PC-9 (cell line): Measurements from ENCODE around the gene ATG16L1. TPM values are rescaled to one million over a fixed set of nuclear protein-coding genes. Genes with fewer than 3 reads are reported as not detected.
A peak's percentile ranks its signal among the peaks of the same experiment; 100 is the strongest.

Experiments used
- BruUV-seq: library from RNA; stranded (reverse); fragments of 400-500 nt; replicated peaks from 2 replicates; lab custom pipeline; 2021; lab: Mats Ljungman, UMichigan
- CTCF ChIA-PET: fragments of 300-600 bp; sonication (Branson Sonifier 250); formaldehyde crosslinking; loops from one replicate; lab custom pipeline; 2022; ENCODE audit warnings: antibody characterized with exemption; lab: Charles Lee
- POLR2A ChIA-PET: fragments of 300-600 bp; sonication (Branson Sonifier 250); formaldehyde crosslinking; loops from one replicate; lab custom pipeline; 2022; ENCODE audit warnings: antibody characterized with exemption; ENCODE audit not compliant: unreplicated experiment; lab: Charles Lee
- DNase-seq, 2 experiments: peaks; one replicate each; pipeline versions ENCODE4 v3.0.0 to v3.0.0-alpha.2; 2015 to 2022; ENCODE audit warnings: mixed read lengths in 1 of 2
- H2AFZ ChIP-seq: fragments of 200-600 bp; sonication (generic); 2 replicates; pipeline ENCODE4 v1.8.1; 2017; ENCODE audit warnings: antibody characterized with exemption
- H3F3A ChIP-seq: fragments of 200-600 bp; sonication (generic); 2 replicates; pipeline ENCODE4 v1.8.1; 2017; ENCODE audit warnings: antibody characterized with exemption, mild to moderate bottlenecking, low read depth; ENCODE audit not compliant: insufficient read depth
- H3K27ac ChIP-seq: fragments of 200-600 bp; sonication (generic); 2 replicates; pipeline ENCODE4 v1.6.1; 2016; ENCODE audit warnings: mixed run types
- H3K27me3 ChIP-seq: fragments of 200-600 bp; sonication (generic); 2 replicates; pipeline ENCODE4 v1.6.1; 2016; ENCODE audit warnings: low read depth, mixed run types; ENCODE audit not compliant: insufficient read depth
- H3K36me3 ChIP-seq: fragments of 200-600 bp; sonication (generic); 2 replicates; pipeline ENCODE4 v1.6.1; 2016; ENCODE audit warnings: low read depth, mixed run types
- H3K4me1 ChIP-seq: fragments of 200-600 bp; sonication (generic); replicated peaks from 2 replicates; pipeline ENCODE4 v1.6.1; 2016; ENCODE audit warnings: mixed run types; ENCODE audit not compliant: insufficient read depth
- H3K4me2 ChIP-seq: fragments of 200-600 bp; sonication (generic); 2 replicates; pipeline ENCODE4 v1.6.1; 2017; ENCODE audit warnings: mixed run types
- H3K4me3 ChIP-seq: fragments of 200-600 bp; sonication (generic); 2 replicates; pipeline ENCODE4 v1.6.1; 2016; ENCODE audit warnings: mixed run types
- H3K79me2 ChIP-seq: fragments of 200-600 bp; sonication (generic); 2 replicates; pipeline ENCODE4 v1.6.1; 2017; ENCODE audit warnings: low read depth, mixed run types
- H3K9me2 ChIP-seq: fragments of 200-600 bp; sonication (generic); 2 replicates; pipeline ENCODE4 v1.8.1; 2017; ENCODE audit warnings: mild to moderate bottlenecking; ENCODE audit not compliant: insufficient read depth
- H3K9me3 ChIP-seq: fragments of 200-600 bp; sonication (generic); 2 replicates; pipeline ENCODE4 v1.8.1; 2016; ENCODE audit warnings: low read depth; ENCODE audit not compliant: insufficient read depth
- H4K20me1 ChIP-seq: fragments of 200-600 bp; sonication (generic); 2 replicates; pipeline ENCODE4 v1.8.1; 2017; ENCODE audit not compliant: insufficient read depth
- EZH2 ChIP-seq: fragments of 200-600 bp; sonication (generic); IDR thresholded peaks from 2 replicates; pipeline ENCODE4 v1.8.0; 2017; ENCODE audit warnings: antibody characterized with exemption, low read depth
- intact Hi-C: fragments of 100-400 bp; cut with micrococcal nuclease; formaldehyde crosslinking; loops from one replicate; pipeline ENCODE4 v1.10.0; 2022; ENCODE audit not compliant: unreplicated experiment
- total RNA-seq: library from RNA; stranded (reverse); gene quantifications from 2 replicates; pipeline ENCODE4 v1.2.3, GENCODE V29; 2021
- TF ChIP-seq, protein P1 (sequence below): fragments of 200-600 bp; sonication (generic); conservative IDR thresholded peaks from 2 replicates; pipeline ENCODE4 v1.6.1; 2017; ENCODE audit warnings: mixed run types, antibody characterized with exemption, mild to moderate bottlenecking, moderate library complexity

Gene ATG16L1
- total RNA-seq, 1 experiment from 2014 or later = 55.7 TPM

DNA sequence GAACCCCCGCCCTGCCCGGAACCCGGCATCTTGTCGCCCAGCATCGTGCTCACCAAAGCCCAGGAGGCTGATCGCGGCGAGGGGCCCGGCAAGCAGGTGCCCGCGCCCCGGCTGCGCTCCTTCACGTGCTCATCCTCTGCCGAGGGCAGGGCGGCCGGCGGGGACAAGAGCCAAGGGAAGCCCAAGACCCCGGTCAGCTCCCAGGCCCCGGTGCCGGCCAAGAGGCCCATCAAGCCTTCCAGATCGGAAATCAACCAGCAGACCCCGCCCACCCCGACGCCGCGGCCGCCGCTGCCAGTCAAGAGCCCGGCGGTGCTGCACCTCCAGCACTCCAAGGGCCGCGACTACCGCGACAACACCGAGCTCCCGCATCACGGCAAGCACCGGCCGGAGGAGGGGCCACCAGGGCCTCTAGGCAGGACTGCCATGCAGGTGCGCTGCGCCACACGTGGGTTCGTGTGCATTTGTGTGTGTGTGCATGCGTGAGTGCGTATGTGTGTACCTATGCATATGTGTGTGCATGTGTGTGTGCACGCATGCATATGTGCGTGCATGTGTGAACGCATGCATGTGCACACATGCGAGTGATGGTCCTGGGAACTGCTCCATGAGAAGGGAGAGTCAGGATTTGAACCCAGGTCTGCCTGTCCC is 47.1 kb upstream of the ATG16L1 start:
- Histone ChIP-seq H3K9me3 (no peaks in the 10 kb centered on the region), H3K27me3 (no peaks in the 10 kb centered on the region), H3K4me2 (no peak overlapping the region), H3K27ac (no peak overlapping the region), H3K4me1 (peaks cover 25% of the 10 kb centered on the region), H3F3A (peaks cover 15% of the 10 kb centered on the region; the same call in 1 of the 2 replicates), H3K9me2 (no peaks in the 10 kb centered on the region), H3K79me2 (no peaks in the 10 kb centered on the region), H3K36me3 (no peaks in the 10 kb centered on the region), H3K4me3 (no peak overlapping the region), H4K20me1 (no peaks in the 10 kb centered on the region), H2AFZ (no peak overlapping the region)
- TF ChIP-seq EZH2 = no peak
- TF ChIP-seq, protein P1, sequence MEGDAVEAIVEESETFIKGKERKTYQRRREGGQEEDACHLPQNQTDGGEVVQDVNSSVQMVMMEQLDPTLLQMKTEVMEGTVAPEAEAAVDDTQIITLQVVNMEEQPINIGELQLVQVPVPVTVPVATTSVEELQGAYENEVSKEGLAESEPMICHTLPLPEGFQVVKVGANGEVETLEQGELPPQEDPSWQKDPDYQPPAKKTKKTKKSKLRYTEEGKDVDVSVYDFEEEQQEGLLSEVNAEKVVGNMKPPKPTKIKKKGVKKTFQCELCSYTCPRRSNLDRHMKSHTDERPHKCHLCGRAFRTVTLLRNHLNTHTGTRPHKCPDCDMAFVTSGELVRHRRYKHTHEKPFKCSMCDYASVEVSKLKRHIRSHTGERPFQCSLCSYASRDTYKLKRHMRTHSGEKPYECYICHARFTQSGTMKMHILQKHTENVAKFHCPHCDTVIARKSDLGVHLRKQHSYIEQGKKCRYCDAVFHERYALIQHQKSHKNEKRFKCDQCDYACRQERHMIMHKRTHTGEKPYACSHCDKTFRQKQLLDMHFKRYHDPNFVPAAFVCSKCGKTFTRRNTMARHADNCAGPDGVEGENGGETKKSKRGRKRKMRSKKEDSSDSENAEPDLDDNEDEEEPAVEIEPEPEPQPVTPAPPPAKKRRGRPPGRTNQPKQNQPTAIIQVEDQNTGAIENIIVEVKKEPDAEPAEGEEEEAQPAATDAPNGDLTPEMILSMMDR = no peak
- intact Hi-C loops = no loop called here
- no peak for DNase-seq
- POLR2A ChIA-PET = no interaction called here
- CTCF ChIA-PET = no interaction called here
- BruUV-seq = no TSS peak

DNA sequence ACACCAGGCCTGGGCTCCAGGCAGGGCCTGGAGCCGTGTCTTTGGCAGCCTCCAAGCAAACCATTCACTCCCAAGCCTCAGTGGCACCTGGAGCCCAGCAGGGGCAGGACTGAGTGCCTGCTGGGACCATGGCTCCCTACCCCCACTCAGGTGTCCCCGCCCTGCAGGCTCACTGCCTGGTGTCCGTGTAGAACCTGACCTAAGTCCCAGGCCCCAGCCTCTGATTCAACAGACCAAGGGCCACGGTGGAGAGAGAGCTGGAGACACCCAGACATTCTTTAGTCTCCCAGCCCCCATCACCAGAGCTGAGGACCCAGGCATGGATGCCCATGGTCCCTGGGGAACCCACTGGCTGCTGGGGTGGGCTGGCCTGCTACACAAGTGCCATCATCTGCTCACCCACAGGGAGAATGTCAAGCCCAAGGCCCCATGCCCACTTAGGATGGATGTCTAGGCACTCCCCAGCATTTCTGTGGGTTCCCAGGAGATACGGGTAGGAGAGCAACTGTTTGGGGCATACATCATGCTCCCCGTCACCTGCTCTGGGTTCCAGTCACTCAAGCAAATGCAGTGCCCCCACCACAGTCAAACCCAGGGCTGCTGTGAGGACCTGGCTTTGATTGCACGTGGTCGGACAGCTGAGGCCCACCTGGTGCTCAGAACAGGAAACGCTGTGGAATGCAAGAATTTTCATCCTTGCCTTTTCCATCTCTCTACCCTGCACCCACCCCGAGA is 42.9 kb upstream of the ATG16L1 start:
- no TSS peak for BruUV-seq
- DNase-seq = peak; percentile 84 to 90
- no peaks in the 10 kb centered on the region for H3K9me3 ChIP-seq
- no peaks in the 10 kb centered on the region for H3K36me3 ChIP-seq
- H4K20me1 ChIP-seq = no peaks in the 10 kb centered on the region
- peaks cover 57% of the 10 kb centered on the region for H3K4me1 ChIP-seq
- intact Hi-C loops = loop anchor here (1.0 kb wide), 1 partner anchor 352 kb away; no protein-coding TSS in a partner anchor
- ChIA-PET POLR2A (interaction anchor here (0.5 kb wide), 1 partner anchor 22 kb away, joined by 10 read pairs; no protein-coding TSS in a partner anchor), CTCF (interaction anchor here (0.9 kb wide), 1 partner anchor 36 kb away, joined by 5 read pairs; no protein-coding TSS in a partner anchor)
- peaks cover 35% of the 10 kb centered on the region for H3F3A ChIP-seq
- no peak for TF ChIP-seq EZH2
- TF ChIP-seq, protein P1 = peak; percentile 63
- H3K4me3 ChIP-seq = no peak overlapping the region
- H3K79me2 ChIP-seq = no peaks in the 10 kb centered on the region
- H3K4me2 ChIP-seq = peak overlapping the region; percentile 70
- H3K27ac ChIP-seq = peak overlapping the region; percentile 72
- no peak overlapping the region for H2AFZ ChIP-seq
- no peaks in the 10 kb centered on the region for H3K27me3 ChIP-seq
- H3K9me2 ChIP-seq = no peaks in the 10 kb centered on the region

GRCh38 chr2:233209117-233209532 is 42.3 kb upstream of the ATG16L1 start:
- Histone ChIP-seq H3K36me3 (no peaks in the 10 kb centered on the region), H3K9me3 (no peaks in the 10 kb centered on the region), H3K9me2 (no peaks in the 10 kb centered on the region), H3K27ac (peak overlapping the region; percentile 72), H3K27me3 (no peaks in the 10 kb centered on the region), H3F3A (peaks cover 35% of the 10 kb centered on the region), H3K4me1 (peaks cover 57% of the 10 kb centered on the region), H2AFZ (no peak overlapping the region), H3K4me2 (peak overlapping the region; percentile 70), H3K79me2 (no peaks in the 10 kb centered on the region), H3K4me3 (no peak overlapping the region), H4K20me1 (no peaks in the 10 kb centered on the region)
- CTCF ChIA-PET = interaction anchor here (0.9 kb wide), 1 partner anchor 36 kb away, joined by 5 read pairs; no protein-coding TSS in a partner anchor
- POLR2A ChIA-PET = interaction anchor here (0.5 to 0.6 kb wide), 4 partner anchors 22 to 374 kb away, joined by 3 to 24 read pairs (median 10); no protein-coding TSS in a partner anchor
- TF ChIP-seq, protein P1 = no peak
- TF ChIP-seq EZH2 = no peak
- DNase-seq = no peak
- intact Hi-C loops = no loop called here
- BruUV-seq = no TSS peak
